Subcutaneous adipose tissue (tissue), 4 donors: ENCODE measurements around the gene TCL1B. TPM values are rescaled to one million over a fixed set of nuclear protein-coding genes. Genes with fewer than 3 reads are reported as not detected.

ENCODE experiments used
- CTCF ChIP-seq: fragments of 450-650 bp; IDR thresholded peaks from one replicate; pipeline ENCODE4 v1.5.1; 2016; ENCODE audit warnings: low read depth, mild to moderate bottlenecking, control low read depth, antibody characterized with exemption, moderate library complexity
- total RNA-seq, 4 donors: library from RNA; depleted of rRNA; stranded (reverse); fragments of >200 nt; gene quantifications; one replicate each; pipeline ENCODE4 v1.1.0, GENCODE V29; 2016

The TCL1B gene
- not detected for total RNA-seq

- TF ChIP-seq CTCF, result no peak
Measured at GRCh38 chr14:95685978-95686922, at the start of gene TCL1B. TCL1B (plus strand) TSS chr14:95686426; CDS start chr14:95686468, 42 bp downstream.

GRCh38 chr14:95644981-95645380, 41.2 kb upstream of the TCL1B start:
- TF ChIP-seq CTCF, result no peak

- TF ChIP-seq CTCF, result no peak
Measured at GRCh38 chr14:95645389-95645996, 40.7 kb upstream of the TCL1B start.

GRCh38 chr14:95647926-95648325, 38.3 kb upstream of the TCL1B start:
- no peak for TF ChIP-seq CTCF

GRCh38 chr14:95649230-95649629, 37.0 kb upstream of the TCL1B start:
- no peak for TF ChIP-seq CTCF

GRCh38 chr14:95651028-95651427, 35.2 kb upstream of the TCL1B start:
- no peak for TF ChIP-seq CTCF

GRCh38 chr14:95651821-95652583, 34.2 kb upstream of the TCL1B start:
- no peak for TF ChIP-seq CTCF
